Fibroblast of mammary gland (primary cell): ENCODE measurements around the gene HYI.

Source experiments
- DNase-seq: peaks from one replicate; pipeline ENCODE4 v3.0.0-alpha.2; 2010; ENCODE audit warnings: low read depth
- H3K4me3 ChIP-seq: 2 replicates; pipeline ENCODE4 v1.5.1; 2011; ENCODE audit warnings: low read depth, mild to moderate bottlenecking, low read length, moderate library complexity; ENCODE audit not compliant: control insufficient read depth
- TF ChIP-seq, protein P1 (sequence below): conservative IDR thresholded peaks from 2 replicates; pipeline ENCODE4 v1.5.1; 2011; ENCODE audit warnings: low read depth, low read length, inconsistent platforms; ENCODE audit not compliant: control insufficient read depth, insufficient read depth

The HYI gene

GRCh38 chr1:43452789-43453441 is 816 bp downstream of the HYI start:
- DNase-seq: peak; percentile 60
- peak overlapping the region; percentile 46 for H3K4me3 ChIP-seq
- TF ChIP-seq, protein P1, sequence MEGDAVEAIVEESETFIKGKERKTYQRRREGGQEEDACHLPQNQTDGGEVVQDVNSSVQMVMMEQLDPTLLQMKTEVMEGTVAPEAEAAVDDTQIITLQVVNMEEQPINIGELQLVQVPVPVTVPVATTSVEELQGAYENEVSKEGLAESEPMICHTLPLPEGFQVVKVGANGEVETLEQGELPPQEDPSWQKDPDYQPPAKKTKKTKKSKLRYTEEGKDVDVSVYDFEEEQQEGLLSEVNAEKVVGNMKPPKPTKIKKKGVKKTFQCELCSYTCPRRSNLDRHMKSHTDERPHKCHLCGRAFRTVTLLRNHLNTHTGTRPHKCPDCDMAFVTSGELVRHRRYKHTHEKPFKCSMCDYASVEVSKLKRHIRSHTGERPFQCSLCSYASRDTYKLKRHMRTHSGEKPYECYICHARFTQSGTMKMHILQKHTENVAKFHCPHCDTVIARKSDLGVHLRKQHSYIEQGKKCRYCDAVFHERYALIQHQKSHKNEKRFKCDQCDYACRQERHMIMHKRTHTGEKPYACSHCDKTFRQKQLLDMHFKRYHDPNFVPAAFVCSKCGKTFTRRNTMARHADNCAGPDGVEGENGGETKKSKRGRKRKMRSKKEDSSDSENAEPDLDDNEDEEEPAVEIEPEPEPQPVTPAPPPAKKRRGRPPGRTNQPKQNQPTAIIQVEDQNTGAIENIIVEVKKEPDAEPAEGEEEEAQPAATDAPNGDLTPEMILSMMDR: no peak

- TF ChIP-seq, protein P1: no peak
- H3K4me3 ChIP-seq: no peak overlapping the region
- no peak for DNase-seq
Observed at GRCh38 chr1:43451701-43452532, 1.8 kb downstream of the HYI start.

- no peak overlapping the region for H3K4me3 ChIP-seq
- no peak for DNase-seq
- TF ChIP-seq, protein P1: no peak
Observed at GRCh38 chr1:43451157-43451591, 2.6 kb downstream of the HYI start.

DNA sequence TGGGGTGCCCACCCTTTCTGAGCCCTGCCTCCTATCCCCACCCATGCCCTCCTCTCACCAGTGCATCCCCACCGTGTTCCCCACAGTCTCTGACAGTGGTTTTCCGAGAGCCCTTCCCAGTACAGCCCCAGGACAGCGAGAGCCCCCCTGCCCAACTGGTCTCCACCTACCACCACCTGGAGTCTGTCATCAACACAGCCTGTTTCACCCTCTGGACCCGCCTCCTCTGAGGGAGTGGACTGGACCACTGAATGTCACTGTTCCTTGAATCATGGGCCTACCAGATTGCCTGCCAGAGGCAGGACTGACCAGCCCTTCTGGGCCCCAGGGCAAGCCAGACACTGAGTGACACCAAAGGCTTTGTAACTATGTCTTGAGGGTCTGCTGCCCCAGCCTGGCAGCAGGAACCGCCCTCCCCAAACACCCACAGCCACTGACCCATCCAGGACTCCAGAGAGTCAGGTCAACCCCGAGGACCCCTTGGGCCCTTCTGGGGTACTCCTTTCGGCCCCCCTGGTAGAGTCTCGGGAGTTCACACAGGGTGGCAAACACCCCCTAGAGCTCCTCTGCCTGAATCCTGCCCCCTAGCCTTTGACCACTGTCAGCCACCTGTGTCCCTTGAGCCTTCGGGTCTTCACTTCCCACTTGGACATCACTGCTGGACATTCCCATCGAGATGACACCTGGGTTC is 3.3 kb downstream of the HYI start:
- H3K4me3 ChIP-seq: no peak overlapping the region
- no peak for DNase-seq
- TF ChIP-seq, protein P1: no peak

DNA sequence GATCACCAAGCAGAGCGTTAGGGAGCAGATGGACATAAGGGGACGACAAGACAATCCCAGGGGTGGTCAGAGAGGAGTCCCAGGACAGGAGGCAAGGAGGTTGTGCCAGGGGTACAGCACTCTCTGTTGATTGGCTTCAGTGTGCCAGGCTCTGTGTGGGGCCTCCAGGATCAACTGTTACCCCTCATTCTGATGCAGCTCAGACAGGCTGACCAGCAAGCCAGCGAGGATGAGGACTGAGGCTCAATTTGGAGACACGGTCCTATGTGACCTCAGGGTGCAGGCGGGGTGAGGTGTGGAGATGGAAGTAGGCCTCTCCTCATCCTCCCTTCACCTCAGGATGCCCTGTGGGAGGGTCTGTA is 4.0 kb downstream of the HYI start:
- TF ChIP-seq, protein P1: no peak
- H3K4me3 ChIP-seq: no peak overlapping the region
- no peak for DNase-seq

DNA sequence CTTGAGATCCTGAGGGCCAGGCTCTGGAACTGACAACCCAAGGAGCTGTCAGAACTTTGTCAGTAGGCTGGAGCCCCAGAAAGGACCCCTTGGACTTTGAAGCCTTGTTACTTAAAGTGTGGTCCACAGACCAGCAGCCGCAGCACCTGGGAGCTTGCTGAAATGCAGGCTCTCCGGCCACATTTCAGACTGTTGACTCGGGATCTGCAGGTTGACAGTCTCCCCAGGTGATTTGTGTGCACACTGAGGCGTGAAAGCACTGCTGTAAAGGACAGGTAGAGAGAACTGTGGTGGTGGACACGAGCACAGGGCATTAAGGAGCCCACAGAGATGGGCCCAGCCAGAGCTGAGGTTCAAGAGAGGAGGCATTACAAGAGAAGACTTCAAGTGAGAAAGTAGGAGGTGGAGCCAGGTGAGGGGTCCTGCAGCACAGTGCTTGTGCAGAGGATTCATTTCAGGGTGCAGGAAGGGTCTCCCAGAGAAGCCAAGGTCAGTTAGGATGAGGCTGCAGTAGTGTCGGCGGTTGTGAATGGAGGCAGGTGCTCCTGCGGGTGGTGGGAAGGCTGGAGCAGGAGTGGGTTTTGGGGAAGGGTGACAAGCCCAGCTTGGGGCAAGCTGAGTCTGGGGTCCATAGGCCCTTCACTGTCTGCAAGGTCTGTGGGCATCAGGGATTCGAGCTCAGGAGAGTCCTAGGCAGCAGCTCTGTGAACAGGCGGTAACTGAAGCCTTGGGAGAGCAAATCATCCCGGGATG is 4.6 kb downstream of the HYI start:
- no peak for DNase-seq
- TF ChIP-seq, protein P1: no peak
- H3K4me3 ChIP-seq: no peak overlapping the region
